Panc1 (cell line): ENCODE results near the gene ZNF808. TPM values are rescaled to one million over a fixed set of nuclear protein-coding genes. Genes with fewer than 3 reads are reported as not detected.

ENCODE experiments used
- ATAC-seq: fragments of 200-7000 bp; cut with Tn5 transposase; 2 replicates; pipeline ENCODE4 v1.9.1; 2020; ENCODE audit warnings: mild to moderate bottlenecking, moderate library complexity
- BruUV-seq: library from RNA; stranded (reverse); fragments of 400-500 nt; replicated peaks from 2 replicates; lab custom pipeline; 2021; lab: Mats Ljungman, UMichigan
- CTCF ChIA-PET: fragments of 300-600 bp; sonication (Branson Sonifier 250); formaldehyde crosslinking; loops from one replicate; lab custom pipeline; 2022; ENCODE audit warnings: antibody characterized with exemption; lab: Charles Lee
- POLR2A ChIA-PET: fragments of 300-600 bp; sonication (Branson Sonifier 250); formaldehyde crosslinking; loops from one replicate; lab custom pipeline; 2022; ENCODE audit warnings: antibody characterized with exemption; lab: Charles Lee
- DNase-seq: peaks from one replicate; pipeline ENCODE4 v3.0.0-alpha.2; 2010; ENCODE audit warnings: low read depth, low spot score
- H3K27ac ChIP-seq: 2 replicates; pipeline ENCODE4 v1.5.1; 2011; ENCODE audit warnings: mild to moderate bottlenecking, low read length, inconsistent platforms
- H3K27me3 ChIP-seq: fragments of 200-500 bp; sonication (Bioruptor generic); 2 replicates; pipeline ENCODE4 v1.6.0; 2014; ENCODE audit warnings: low read length, inconsistent platforms; ENCODE audit not compliant: control insufficient read depth, insufficient read depth
- H3K36me3 ChIP-seq: fragments of 200-500 bp; sonication (Bioruptor generic); 2 replicates; pipeline ENCODE4 v1.5.1; 2014; ENCODE audit warnings: inconsistent platforms, mild to moderate bottlenecking, low read length, moderate library complexity; ENCODE audit not compliant: control insufficient read depth, insufficient read depth
- H3K4me1 ChIP-seq: 2 replicates; pipeline ENCODE4 v1.5.1; 2011; ENCODE audit warnings: inconsistent platforms, mild to moderate bottlenecking, low read length, moderate library complexity; ENCODE audit not compliant: control insufficient read depth, insufficient read depth
- H3K4me3 ChIP-seq, 2 experiments: 2 replicates each; pipeline ENCODE4 v1.5.1; 2011 to 2012; ENCODE audit warnings: low read depth in 2 of 2, low read length in 2 of 2, mild to moderate bottlenecking in 2 of 2, inconsistent platforms in 1 of 2, moderate library complexity in 1 of 2
- H3K9me3 ChIP-seq: fragments of 200-500 bp; sonication (Bioruptor generic); 2 replicates; pipeline ENCODE4 v1.5.1; 2014; ENCODE audit warnings: low read depth, mild to moderate bottlenecking, inconsistent platforms, low read length, moderate library complexity; ENCODE audit not compliant: control insufficient read depth, insufficient read depth
- CTCF ChIP-seq: fragments of 450-650 bp; IDR thresholded peaks from 2 replicates; pipeline ENCODE4 v1.5.1; 2017; ENCODE audit warnings: mild to moderate bottlenecking
- POLR2AphosphoS5 ChIP-seq: IDR thresholded peaks from 2 replicates; pipeline ENCODE4 v1.6.1; 2012; ENCODE audit warnings: mild to moderate bottlenecking, low read depth, low read length, moderate library complexity
- SIN3A ChIP-seq: IDR thresholded peaks from 2 replicates; pipeline ENCODE4 v1.6.1; 2012; ENCODE audit warnings: low read depth, mild to moderate bottlenecking, low read length, moderate library complexity, borderline replicate concordance; ENCODE audit not compliant: insufficient read depth
- TCF7L2 ChIP-seq: IDR thresholded peaks from 2 replicates; pipeline ENCODE4 v1.6.1; 2011; ENCODE audit warnings: mild to moderate bottlenecking, low read depth, low read length, inconsistent platforms
- in situ Hi-C: cut with HindIII; loops from 2 replicates; pipeline ENCODE4 v1.10.0; 2016; ENCODE audit warnings: low sequenced_read_pairs, low pct_unique_long_range_greater_than_20kb
- intact Hi-C: fragments of 100-400 bp; cut with micrococcal nuclease; formaldehyde crosslinking; loops from one replicate; pipeline ENCODE4 v1.10.0; 2022; ENCODE audit not compliant: unreplicated experiment
- total RNA-seq: library from RNA; stranded (reverse); gene quantifications from one replicate; pipeline ENCODE4 v1.2.1, GENCODE V29; 2021; ENCODE audit not compliant: unreplicated experiment
- TF ChIP-seq, protein P1 (sequence below), 2 experiments: IDR thresholded peaks; 2 replicates each; pipeline ENCODE4 v1.6.1; 2011 to 2012; ENCODE audit warnings: low read depth in 2 of 2, control low read depth in 1 of 2, low read length in 1 of 2, mild to moderate bottlenecking in 1 of 2, moderate library complexity in 1 of 2; ENCODE audit not compliant: insufficient read depth in 1 of 2

The ZNF808 gene
- total RNA-seq, 1 experiment from 2014 or later = 19.1 TPM

DNA sequence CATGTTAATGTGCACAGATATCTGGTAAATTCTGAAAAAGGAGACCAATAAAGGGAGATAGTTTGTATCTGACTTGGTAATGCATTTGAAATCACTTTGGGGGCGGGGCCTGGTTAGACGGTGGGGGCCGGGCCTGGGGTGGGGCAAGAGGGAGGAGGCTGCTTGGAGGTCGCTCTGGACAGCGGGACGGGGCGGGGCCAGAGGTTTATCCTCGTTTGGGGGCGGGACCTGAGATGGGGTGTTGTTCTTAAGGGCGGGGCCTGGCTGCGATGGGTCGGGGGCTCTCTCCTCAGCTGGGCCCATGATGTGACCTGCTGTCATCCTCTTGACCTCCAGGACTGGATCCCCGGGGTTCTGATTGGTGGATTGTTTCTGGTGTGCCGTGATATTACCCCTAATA lies 4.9 kb upstream of the ZNF808 start:
- TF ChIP-seq TCF7L2 = no peak
- no peak for TF ChIP-seq CTCF
- TF ChIP-seq, protein P1, sequence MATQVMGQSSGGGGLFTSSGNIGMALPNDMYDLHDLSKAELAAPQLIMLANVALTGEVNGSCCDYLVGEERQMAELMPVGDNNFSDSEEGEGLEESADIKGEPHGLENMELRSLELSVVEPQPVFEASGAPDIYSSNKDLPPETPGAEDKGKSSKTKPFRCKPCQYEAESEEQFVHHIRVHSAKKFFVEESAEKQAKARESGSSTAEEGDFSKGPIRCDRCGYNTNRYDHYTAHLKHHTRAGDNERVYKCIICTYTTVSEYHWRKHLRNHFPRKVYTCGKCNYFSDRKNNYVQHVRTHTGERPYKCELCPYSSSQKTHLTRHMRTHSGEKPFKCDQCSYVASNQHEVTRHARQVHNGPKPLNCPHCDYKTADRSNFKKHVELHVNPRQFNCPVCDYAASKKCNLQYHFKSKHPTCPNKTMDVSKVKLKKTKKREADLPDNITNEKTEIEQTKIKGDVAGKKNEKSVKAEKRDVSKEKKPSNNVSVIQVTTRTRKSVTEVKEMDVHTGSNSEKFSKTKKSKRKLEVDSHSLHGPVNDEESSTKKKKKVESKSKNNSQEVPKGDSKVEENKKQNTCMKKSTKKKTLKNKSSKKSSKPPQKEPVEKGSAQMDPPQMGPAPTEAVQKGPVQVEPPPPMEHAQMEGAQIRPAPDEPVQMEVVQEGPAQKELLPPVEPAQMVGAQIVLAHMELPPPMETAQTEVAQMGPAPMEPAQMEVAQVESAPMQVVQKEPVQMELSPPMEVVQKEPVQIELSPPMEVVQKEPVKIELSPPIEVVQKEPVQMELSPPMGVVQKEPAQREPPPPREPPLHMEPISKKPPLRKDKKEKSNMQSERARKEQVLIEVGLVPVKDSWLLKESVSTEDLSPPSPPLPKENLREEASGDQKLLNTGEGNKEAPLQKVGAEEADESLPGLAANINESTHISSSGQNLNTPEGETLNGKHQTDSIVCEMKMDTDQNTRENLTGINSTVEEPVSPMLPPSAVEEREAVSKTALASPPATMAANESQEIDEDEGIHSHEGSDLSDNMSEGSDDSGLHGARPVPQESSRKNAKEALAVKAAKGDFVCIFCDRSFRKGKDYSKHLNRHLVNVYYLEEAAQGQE (IDR thresholded peaks at IDR 0.05; ENCODE audit: insufficient read depth in 1 of 2, low read depth in 2 of 2, low read length in 1 of 2) = no peak
- no peak for TF ChIP-seq POLR2AphosphoS5
- no peak for TF ChIP-seq SIN3A
- POLR2A ChIA-PET = no interaction called here
- H3K4me3 ChIP-seq = no peak overlapping the region
- H3K36me3 ChIP-seq = no peaks in the 10 kb centered on the region
- no peaks in the 10 kb centered on the region for H3K27me3 ChIP-seq
- intact Hi-C loops = no loop called here
- no peak for DNase-seq
- no peak for ATAC-seq
- 0 out of 2 replicates have a peak, but pooled peaks cover 3% of the 10 kb centered on the region for H3K9me3 ChIP-seq
- in situ Hi-C loops = no loop called here
- no peak overlapping the region for H3K27ac ChIP-seq
- CTCF ChIA-PET = no interaction called here
- H3K4me1 ChIP-seq = no peaks in the 10 kb centered on the region
- BruUV-seq = no TSS peak

GRCh38 chr19:52524086-52524485 lies 3.4 kb upstream of the ZNF808 start:
- no peak overlapping the region for H3K27ac ChIP-seq
- no peaks in the 10 kb centered on the region for H3K27me3 ChIP-seq
- no peak for ATAC-seq
- no peak for DNase-seq
- H3K36me3 ChIP-seq = peaks cover 4% of the 10 kb centered on the region; the same call in 1 of the 2 replicates
- no peaks in the 10 kb centered on the region; the same call in 1 of the 2 replicates for H3K4me1 ChIP-seq
- 0 out of 2 replicates have a peak, but pooled peaks cover 3% of the 10 kb centered on the region for H3K9me3 ChIP-seq
- no peak overlapping the region for H3K4me3 ChIP-seq
- TF ChIP-seq, protein P1 (IDR thresholded peaks at IDR 0.05; ENCODE audit: insufficient read depth in 1 of 2, low read depth in 2 of 2, low read length in 1 of 2) = no peak
- TF ChIP-seq POLR2AphosphoS5 (no peak), CTCF (no peak), TCF7L2 (no peak), SIN3A (no peak)
- intact Hi-C loops (no loop called here), in situ Hi-C loops (no loop called here)
- no TSS peak for BruUV-seq
- CTCF ChIA-PET = no interaction called here
- POLR2A ChIA-PET = no interaction called here
